Measurements from ENCODE around the gene POLD4.

The POLD4 gene

DNA sequence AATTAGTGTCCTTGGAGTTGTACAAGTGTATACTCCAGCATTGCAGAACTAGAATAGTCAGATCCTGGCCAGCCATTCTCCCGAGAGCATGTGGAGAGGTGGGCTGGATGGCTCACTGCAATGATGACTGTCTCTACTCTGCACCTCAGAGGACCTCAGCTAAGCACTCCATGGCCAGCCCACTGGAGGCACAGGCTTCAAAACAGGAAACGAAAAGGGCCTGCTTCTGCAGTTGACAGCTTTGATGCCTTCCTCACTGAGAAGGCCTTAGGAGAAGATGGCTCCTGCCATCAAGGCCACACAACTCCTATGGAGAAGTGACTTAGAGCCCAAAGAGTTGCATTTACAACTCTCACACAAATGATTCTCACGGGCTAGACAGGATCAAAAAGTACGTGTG is 9.1 kb downstream of the POLD4 start:
- no peak for DNase-seq

DNA sequence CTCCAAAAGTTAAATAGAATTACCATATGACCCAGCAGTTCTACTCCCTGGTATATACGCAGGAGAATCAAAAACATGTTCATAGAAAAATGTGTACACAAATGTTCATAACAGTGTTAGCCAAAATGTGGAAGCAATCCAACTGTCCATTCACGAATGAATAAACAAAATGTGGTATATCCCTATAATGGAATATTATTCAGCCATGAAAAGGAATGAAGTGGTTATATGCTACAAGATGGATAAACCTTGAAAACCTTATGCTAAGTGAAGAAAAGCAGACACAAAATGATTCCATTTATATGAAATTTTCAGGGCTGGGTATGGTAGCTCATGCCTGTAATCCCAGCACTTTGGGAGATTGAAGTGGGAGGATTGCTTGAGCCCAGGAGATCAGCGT is 16.1 kb downstream of the POLD4 start:
- TF ChIP-seq, protein P1, sequence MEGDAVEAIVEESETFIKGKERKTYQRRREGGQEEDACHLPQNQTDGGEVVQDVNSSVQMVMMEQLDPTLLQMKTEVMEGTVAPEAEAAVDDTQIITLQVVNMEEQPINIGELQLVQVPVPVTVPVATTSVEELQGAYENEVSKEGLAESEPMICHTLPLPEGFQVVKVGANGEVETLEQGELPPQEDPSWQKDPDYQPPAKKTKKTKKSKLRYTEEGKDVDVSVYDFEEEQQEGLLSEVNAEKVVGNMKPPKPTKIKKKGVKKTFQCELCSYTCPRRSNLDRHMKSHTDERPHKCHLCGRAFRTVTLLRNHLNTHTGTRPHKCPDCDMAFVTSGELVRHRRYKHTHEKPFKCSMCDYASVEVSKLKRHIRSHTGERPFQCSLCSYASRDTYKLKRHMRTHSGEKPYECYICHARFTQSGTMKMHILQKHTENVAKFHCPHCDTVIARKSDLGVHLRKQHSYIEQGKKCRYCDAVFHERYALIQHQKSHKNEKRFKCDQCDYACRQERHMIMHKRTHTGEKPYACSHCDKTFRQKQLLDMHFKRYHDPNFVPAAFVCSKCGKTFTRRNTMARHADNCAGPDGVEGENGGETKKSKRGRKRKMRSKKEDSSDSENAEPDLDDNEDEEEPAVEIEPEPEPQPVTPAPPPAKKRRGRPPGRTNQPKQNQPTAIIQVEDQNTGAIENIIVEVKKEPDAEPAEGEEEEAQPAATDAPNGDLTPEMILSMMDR (IDR thresholded peaks at IDR 0.05; ENCODE audit: low read depth, low read length, missing control alignments) = no peak
- no peak overlapping the region for H3K4me3 ChIP-seq (ENCODE audit: low read depth, low read length)
- DNase-seq = no peak
- no peaks in the 10 kb centered on the region for H3K27me3 ChIP-seq (replicated peaks)
- in situ Hi-C loops (cut with HindIII; ENCODE audit: low pct_ligation_motif_present, low sequenced_read_pairs) = no loop called here
- H3K27ac ChIP-seq = no peak overlapping the region
- H3K36me3 ChIP-seq (replicated peaks) = no peaks in the 10 kb centered on the region

More for the DNA sequence above, 9.1 kb downstream of the POLD4 start:
- Histone ChIP-seq H3K27ac (no peak overlapping the region), H3K27me3 (replicated peaks) (no peaks in the 10 kb centered on the region), H3K4me3 (ENCODE audit: low read depth, low read length) (no peak overlapping the region), H3K36me3 (replicated peaks) (no peaks in the 10 kb centered on the region)
- in situ Hi-C loops (cut with HindIII; ENCODE audit: low pct_ligation_motif_present, low sequenced_read_pairs) = no loop called here
- TF ChIP-seq, protein P1 (IDR thresholded peaks at IDR 0.05; ENCODE audit: low read depth, low read length, missing control alignments) = no peak

DNA sequence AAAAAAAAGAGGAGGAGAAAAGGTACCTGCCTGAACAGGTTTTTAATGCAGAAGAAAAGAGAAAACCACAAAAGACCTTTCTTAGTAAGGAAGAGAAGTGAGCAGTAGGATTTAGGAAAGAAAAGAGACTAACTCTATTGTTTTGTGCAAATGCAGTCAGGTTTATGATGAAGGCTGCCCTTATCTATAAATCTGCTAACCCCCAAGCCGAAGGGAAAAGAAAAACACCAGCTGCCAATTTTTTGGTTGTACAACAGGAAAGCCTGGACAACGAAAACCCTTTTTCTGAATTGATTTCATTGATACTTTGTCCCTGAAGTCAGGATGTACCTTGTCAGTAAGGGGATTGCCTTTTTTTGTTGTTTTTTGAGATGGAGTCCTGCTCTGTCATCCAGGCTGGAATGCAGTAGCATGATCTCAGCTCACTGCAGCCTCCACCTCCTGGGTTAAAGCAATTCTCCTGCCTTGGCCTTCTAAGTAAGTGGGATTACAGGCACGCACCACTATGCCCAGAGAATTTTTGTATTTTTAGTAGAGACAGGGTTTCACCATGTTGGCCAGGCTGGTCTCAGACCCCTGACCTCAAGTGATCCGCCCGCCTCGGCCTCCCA is 21.2 kb downstream of the POLD4 start:
- TF ChIP-seq, protein P1 (IDR thresholded peaks at IDR 0.05; ENCODE audit: low read depth, low read length, missing control alignments) = no peak
- no peak for DNase-seq
- in situ Hi-C loops (cut with HindIII; ENCODE audit: low pct_ligation_motif_present, low sequenced_read_pairs) = no loop called here
- no peak overlapping the region for H3K27ac ChIP-seq
- H3K27me3 ChIP-seq (replicated peaks) = no peaks in the 10 kb centered on the region
- no peak overlapping the region for H3K4me3 ChIP-seq (ENCODE audit: low read depth, low read length)
- no peaks in the 10 kb centered on the region for H3K36me3 ChIP-seq (replicated peaks)

DNA sequence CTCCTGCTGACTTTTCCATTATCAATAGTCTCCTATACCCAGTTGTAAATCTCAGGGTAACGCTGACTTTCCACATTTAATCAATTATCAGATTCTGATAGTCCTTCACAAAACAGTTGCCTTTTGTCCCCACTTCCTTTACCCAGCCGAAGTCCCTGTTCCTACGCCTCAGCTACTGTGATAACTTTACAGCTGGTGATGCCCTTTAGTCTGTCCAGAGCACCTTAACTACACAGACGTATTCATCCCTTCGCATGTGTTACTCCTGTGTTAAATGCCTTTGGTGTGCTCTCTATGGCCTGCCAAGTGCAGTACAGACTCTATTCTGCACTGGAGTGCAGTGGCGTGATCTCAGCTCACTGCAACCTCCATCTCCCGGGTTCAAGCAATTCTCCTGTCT is 29.8 kb downstream of the POLD4 start:
- TF ChIP-seq, protein P1 (IDR thresholded peaks at IDR 0.05; ENCODE audit: low read depth, low read length, missing control alignments) = no peak
- no peak overlapping the region for H3K4me3 ChIP-seq (ENCODE audit: low read depth, low read length)
- DNase-seq = no peak
- no peaks in the 10 kb centered on the region for H3K36me3 ChIP-seq (replicated peaks)
- in situ Hi-C loops (cut with HindIII; ENCODE audit: low pct_ligation_motif_present, low sequenced_read_pairs) = no loop called here
- no peak overlapping the region for H3K27ac ChIP-seq
- H3K27me3 ChIP-seq (replicated peaks) = no peaks in the 10 kb centered on the region

DNA sequence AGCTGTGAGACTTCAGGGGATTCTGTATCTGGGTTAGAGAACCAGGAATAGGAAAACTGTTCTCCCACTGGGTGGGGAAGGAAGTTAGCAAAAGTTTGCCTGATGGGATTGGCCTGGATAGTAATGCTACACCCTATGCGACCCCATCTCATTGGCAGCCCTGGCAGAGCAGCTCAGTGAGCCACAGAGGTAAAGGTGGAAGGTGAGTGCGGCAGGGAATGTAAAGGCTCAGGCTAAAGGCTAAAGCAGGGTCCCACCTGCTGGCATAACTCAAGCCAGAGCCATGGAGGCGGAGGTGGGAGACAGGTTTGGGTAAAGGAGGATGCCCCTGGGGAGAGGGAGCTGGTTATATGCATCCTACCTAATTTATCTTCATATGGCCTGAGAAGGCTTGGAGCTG is 31.3 kb downstream of the POLD4 start:
- DNase-seq = no peak
- H3K4me3 ChIP-seq (ENCODE audit: low read depth, low read length) = no peak overlapping the region
- TF ChIP-seq, protein P1 (IDR thresholded peaks at IDR 0.05; ENCODE audit: low read depth, low read length, missing control alignments) = no peak
- H3K36me3 ChIP-seq (replicated peaks) = no peaks in the 10 kb centered on the region
- H3K27ac ChIP-seq = no peak overlapping the region
- in situ Hi-C loops (cut with HindIII; ENCODE audit: low pct_ligation_motif_present, low sequenced_read_pairs) = no loop called here
- H3K27me3 ChIP-seq (replicated peaks) = no peaks in the 10 kb centered on the region

DNA sequence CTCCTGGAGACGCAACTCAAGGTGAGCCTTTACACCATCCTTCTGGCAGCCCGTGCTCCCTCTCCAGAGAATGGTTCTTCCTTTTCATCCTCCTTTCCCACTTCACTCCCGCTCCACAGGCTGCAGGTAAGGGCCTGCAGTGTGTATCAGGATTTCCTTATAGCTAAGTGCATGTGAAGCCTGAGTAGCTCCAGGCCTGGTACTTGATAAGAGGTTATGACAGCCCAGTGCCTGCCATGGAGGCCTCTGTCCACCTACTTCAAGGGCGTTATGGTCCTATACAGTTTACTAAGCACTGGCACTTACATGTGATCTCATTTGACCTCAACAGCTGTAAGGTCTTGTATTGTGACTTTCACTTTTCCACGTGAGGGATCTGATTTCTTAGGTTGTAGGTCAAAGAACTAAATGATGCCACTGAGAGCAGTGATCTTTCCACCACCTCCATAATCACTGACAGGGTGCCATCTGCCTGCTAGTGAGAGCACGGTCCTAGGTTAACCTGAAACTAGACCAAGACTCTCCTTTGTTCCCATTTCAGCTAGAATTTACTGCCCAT is 32.0 kb downstream of the POLD4 start:
- Histone ChIP-seq H3K27ac (no peak overlapping the region), H3K36me3 (replicated peaks) (no peaks in the 10 kb centered on the region), H3K4me3 (ENCODE audit: low read depth, low read length) (no peak overlapping the region), H3K27me3 (replicated peaks) (no peaks in the 10 kb centered on the region)
- TF ChIP-seq, protein P1 (IDR thresholded peaks at IDR 0.05; ENCODE audit: low read depth, low read length, missing control alignments) = no peak
- in situ Hi-C loops (cut with HindIII; ENCODE audit: low pct_ligation_motif_present, low sequenced_read_pairs) = no loop called here
- DNase-seq = no peak

Measured in brain microvascular endothelial cell (primary cell).